ENCODE data around the gene ACP1. TPM values are rescaled to one million over a fixed set of nuclear protein-coding genes. Genes with fewer than 3 reads are reported as not detected.
"Not testable (repeated sequence)": the region's sequence is repeated elsewhere in the genome, so short reads cannot be mapped to it uniquely, and the experiment has no call there.

The ACP1 gene
- total RNA-seq, 1 donor from 2014 or later, result 94.8 TPM

- intact Hi-C loops (cut with micrococcal nuclease), result no loop called here
These were observed 44.6 kb downstream of the ACP1 start for GRCh38 chr2:309148-309953.

DNA sequence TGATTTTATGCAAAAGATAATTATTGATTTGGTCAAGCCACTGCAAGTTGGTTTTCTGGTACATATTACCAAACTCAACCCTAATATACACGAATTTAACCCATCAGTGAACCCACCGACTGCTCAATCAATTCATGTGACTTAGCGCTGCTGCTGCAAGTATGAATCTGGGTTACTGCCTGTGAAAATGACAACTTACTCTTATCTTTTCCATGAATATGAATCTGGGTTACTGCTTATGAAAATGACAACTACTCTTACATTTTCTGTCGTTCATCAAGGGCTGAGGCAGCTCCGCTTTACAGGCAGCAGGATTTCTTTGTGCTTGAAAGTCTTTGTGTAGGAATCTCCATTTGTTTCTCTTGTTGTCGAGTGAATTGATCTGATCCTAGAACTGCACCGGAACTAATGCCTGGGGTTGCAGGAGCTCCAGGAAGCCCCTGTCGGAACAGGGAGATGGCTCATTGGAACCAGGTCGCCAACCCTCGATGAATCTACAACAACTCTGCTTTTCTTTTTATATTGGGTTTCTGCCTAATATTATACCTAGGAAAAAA is 45.3 kb downstream of the ACP1 start:
- intact Hi-C loops (cut with micrococcal nuclease), result no loop called here

- intact Hi-C loops (cut with micrococcal nuclease), result no loop called here
These were observed 46.2 kb downstream of the ACP1 start for GRCh38 chr2:310994-311393.

DNA sequence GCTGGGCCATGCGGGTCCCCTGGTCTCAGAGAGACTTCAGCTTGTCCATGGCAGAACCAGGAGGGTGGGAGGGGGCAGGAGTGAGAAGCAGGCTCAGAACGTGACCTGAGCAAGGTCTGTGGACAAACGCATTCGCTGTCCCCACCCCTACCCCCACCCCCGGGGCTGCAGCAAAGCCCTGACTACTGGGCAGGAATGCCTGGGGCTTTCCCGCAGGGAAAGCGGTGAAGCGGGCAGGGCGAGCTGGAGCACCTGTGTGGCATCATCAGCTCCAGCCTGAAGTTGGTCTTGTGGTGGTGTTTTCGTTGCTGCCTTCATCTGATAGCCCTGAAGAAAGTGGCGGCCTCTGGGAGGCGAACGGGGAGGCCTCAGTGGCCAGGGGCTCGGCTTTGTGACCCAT is 49.2 kb downstream of the ACP1 start:
- intact Hi-C loops (cut with micrococcal nuclease), result no loop called here

DNA sequence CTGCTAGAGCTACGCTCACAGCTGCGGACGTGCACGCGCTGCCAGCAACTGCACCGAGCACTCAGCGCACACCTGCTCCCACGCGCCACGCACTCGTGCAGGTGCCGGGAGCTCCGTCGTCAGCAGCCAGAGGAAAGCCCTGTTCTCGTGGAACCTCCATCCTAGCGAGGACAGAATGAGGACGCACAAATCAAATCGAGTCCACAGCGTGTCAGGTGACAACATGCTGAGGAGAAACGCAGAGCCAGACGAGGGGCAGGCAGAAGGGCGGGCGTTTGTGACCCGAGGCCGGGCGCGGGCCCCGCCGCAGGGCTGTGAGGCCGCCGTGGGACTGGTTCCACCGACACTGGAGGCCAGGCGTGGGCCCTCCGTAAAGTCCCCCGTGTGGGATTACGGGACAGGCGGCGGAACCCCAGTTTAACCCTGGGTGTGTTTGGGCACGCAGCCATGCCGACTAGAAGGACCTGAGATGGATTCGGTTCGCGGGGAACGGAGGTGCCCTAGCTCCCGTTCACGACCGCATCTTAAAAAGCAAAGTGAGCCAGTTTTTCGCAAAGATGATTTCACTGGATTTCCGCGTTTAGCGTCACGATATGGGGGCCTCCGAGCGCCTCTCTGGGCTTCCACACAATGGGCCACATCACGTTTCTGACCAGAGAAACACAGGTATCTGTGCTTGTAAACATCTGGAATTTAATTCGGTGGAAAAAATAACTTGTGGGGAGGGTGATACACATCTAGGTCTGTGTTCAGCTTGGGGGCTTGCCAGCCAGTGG is 50.0 kb downstream of the ACP1 start:
- intact Hi-C loops (cut with micrococcal nuclease), result no loop called here

GRCh38 chr2:315925-316324 is 51.2 kb downstream of the ACP1 start:
- intact Hi-C loops (cut with micrococcal nuclease), result not testable (repeated sequence)

GRCh38 chr2:316381-316780 is 51.6 kb downstream of the ACP1 start:
- intact Hi-C loops (cut with micrococcal nuclease), result no loop called here

DNA sequence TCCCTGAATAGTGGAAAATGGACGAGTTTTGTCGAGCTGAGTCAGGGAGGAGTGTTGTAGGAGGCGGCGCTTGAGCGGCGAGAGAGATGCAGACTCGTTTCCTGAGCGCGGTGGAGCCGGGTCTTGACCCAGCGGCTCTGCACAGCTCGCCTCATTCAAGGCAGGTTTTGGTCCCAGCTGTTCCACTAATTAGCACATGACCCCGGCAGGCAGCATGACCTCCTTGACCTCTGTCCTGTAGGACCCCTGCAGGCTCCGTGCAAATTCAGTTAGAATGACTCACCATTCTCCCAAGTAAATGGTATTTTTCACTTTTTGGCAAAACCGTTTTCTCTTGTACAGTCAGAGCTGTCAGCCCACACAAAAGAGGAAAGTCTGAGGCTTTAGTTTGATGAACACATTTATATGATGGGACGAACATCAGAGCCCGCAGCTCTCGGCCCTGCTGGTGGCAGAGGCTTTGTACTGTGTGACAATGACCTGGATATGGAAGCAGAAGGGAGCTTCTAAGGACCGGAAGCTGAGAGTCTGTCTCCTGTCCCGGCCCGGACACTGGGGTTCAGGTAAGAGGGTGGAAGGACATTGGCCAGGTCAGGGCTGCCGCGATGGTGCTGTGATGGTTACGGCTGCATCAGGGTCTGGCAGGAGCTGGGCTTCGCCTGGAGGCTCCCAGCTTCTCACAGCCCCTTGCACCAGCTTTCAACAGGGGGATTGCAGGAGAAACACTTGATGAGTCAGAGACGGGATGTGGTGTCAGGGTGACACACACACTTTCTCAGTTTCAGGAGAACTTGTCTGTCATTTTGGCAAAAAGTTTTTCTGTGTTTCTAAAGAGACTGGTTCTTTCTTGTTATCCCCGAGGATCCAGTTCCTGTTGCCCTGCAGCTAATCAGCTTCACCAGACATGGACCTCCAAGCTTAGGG is 53.0 kb downstream of the ACP1 start:
- intact Hi-C loops (cut with micrococcal nuclease), result loop anchor here (1.0 kb wide), 1 partner anchor 76 kb away; no protein-coding TSS in a partner anchor

- intact Hi-C loops (cut with micrococcal nuclease), result no loop called here
These were observed 54.4 kb downstream of the ACP1 start for GRCh38 chr2:319059-319600.

DNA sequence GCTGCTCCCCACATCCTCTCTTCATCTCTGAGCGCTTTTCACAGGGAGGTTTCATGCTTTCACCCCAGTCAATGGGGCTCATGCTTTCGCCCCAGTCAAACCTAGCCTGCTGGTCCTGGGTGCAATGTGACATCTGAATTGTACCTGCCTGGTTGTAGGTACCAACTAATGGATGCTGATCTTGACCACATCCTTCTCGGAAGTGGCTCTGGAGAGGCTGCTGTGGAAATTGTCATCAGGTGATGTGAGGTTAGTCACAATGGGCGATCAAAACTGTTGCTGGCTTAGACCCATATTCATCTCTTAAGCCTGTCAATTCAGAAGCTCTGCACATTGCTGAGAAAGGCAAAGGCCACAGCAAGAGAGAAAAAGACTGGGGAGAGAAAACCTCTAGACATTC is 55.8 kb downstream of the ACP1 start:
- intact Hi-C loops (cut with micrococcal nuclease), result no loop called here

DNA sequence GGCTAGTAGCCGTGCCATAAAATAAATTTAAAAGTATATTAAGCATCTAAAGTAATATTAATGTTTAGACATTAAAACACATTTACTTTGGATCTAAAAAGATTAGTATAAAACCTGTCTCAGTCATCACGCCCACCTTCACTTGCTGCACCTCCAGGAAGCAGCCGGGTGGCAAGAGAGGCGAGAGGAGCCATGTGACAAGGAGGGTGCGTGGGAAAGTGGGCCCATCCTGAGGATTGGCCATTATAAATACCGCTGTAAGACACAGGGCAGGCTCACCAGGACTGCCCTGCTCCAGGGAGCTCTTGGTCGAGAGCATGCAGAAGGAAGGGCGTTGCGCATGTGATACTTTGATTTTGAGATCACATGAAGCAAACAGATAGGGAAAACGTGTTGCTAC is 57.6 kb downstream of the ACP1 start:
- intact Hi-C loops (cut with micrococcal nuclease), result no loop called here

DNA sequence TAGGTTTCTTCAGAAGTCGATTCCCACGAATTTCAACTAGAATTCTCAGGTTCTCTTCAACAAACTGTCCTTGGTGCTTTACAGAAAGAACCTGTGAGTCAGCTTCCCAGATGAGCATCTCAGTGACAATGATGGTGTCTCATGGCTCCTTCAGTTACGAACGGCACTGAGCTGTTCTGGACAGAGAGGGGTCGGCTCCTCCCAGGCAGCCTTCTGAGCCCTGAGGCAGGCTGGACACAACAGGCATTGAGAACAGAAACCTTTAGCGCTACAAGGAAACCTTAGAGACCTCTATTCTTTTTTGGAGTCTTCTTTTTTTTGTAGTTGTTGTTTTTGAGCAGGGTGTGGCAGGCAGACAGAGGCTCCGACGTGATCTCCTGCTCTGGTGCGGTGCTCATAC is 58.3 kb downstream of the ACP1 start:
- intact Hi-C loops (cut with micrococcal nuclease), result no loop called here

Other genes with a start within 250 kb of the ACP1 start
- gene FAM110C, start 218.4 kb upstream of the ACP1 start, total RNA-seq, result 5.6 and 6.6 TPM in 2 replicates
- 11.6 and 12.9 TPM in 2 replicates for gene SH3YL1, start 915 bp upstream of the ACP1 start, total RNA-seq
- gene ALKAL2, start 23.1 kb downstream of the ACP1 start, total RNA-seq, result 0.68 and 1.1 TPM in 2 replicates